ENCODE measurements around the gene DLGAP4.

- no peak for TF ChIP-seq CTCF (IDR thresholded peaks at IDR 0.05; ENCODE audit: insufficient read depth, low read length, poor library complexity, severe bottlenecking)
- no peak for TF ChIP-seq EZH2phosphoT487 (conservative IDR thresholded peaks at IDR 0.05; ENCODE audit: low read length)
Observed at GRCh38 chr20:36485286-36485685, 179.1 kb downstream of the DLGAP4 start.
